Astrocyte (in vitro differentiated cells and primary cell): ENCODE measurements around the gene UGT1A5. TPM values are rescaled to one million over a fixed set of nuclear protein-coding genes. Genes with fewer than 3 reads are reported as not detected.
"Not testable (repeated sequence)": the region's sequence is repeated elsewhere in the genome, so short reads cannot be mapped to it uniquely, and the experiment has no call there.

ENCODE experiments used
- DNase-seq: peaks from one replicate; pipeline ENCODE4 v3.0.0-alpha.2; 2010; ENCODE audit warnings: low read depth
- FAIRE-seq: peaks from 2 replicates; lab custom pipeline; 2011; peaks lifted over from hg19 to GRCh38; lab: Jason Lieb, UNC
- H2AFZ ChIP-seq: 2 replicates; pipeline ENCODE4 v1.6.0; 2012; ENCODE audit warnings: low read depth, low read length, inconsistent platforms
- H3K27ac ChIP-seq: 2 replicates; pipeline ENCODE4 v1.5.1; 2011; ENCODE audit warnings: low read depth, low read length, inconsistent platforms
- H3K27me3 ChIP-seq: 2 replicates; pipeline ENCODE4 v1.6.0; 2011; ENCODE audit warnings: low read length, inconsistent platforms; ENCODE audit not compliant: insufficient read depth
- H3K36me3 ChIP-seq: 2 replicates; pipeline ENCODE4 v1.5.1; 2011; ENCODE audit warnings: low read length, inconsistent platforms; ENCODE audit not compliant: insufficient read depth
- H3K4me1 ChIP-seq: 2 replicates; pipeline ENCODE4 v1.5.1; 2011; ENCODE audit warnings: low read length, inconsistent platforms; ENCODE audit not compliant: insufficient read depth
- H3K4me2 ChIP-seq: 2 replicates; pipeline ENCODE4 v1.6.0; 2012; ENCODE audit warnings: low read length, inconsistent platforms
- H3K4me3 ChIP-seq: 2 replicates; pipeline ENCODE4 v1.5.1; 2011; ENCODE audit warnings: low read depth, mild to moderate bottlenecking, low read length, inconsistent platforms; ENCODE audit not compliant: insufficient read depth
- H3K79me2 ChIP-seq: 2 replicates; pipeline ENCODE4 v1.6.0; 2012; ENCODE audit warnings: mild to moderate bottlenecking, low read length, inconsistent platforms; ENCODE audit not compliant: insufficient read depth
- H3K9ac ChIP-seq: 2 replicates; pipeline ENCODE4 v1.6.0; 2012; ENCODE audit warnings: mild to moderate bottlenecking, low read length, inconsistent platforms
- H3K9me3 ChIP-seq: 2 replicates; pipeline ENCODE4 v1.5.1; 2012; ENCODE audit warnings: low read depth, mild to moderate bottlenecking, low read length, inconsistent platforms; ENCODE audit not compliant: insufficient read depth
- H4K20me1 ChIP-seq: 2 replicates; pipeline ENCODE4 v1.6.0; 2012; ENCODE audit warnings: low read length, inconsistent platforms; ENCODE audit not compliant: insufficient read depth
- H3K27ac Mint-ChIP-seq: one replicate; pipeline ENCODE4 v1.8.0; 2021; ENCODE audit warnings: mild to moderate bottlenecking, mixed read lengths; ENCODE audit not compliant: unreplicated experiment
- H3K27me3 Mint-ChIP-seq: one replicate; pipeline ENCODE4 v1.8.0; 2021; ENCODE audit warnings: low read depth, mixed read lengths; ENCODE audit not compliant: unreplicated experiment
- H3K36me3 Mint-ChIP-seq: one replicate; pipeline ENCODE4 v1.8.0; 2021; ENCODE audit warnings: low read depth, mixed read lengths; ENCODE audit not compliant: unreplicated experiment
- H3K4me1 Mint-ChIP-seq: one replicate; pipeline ENCODE4 v1.8.0; 2021; ENCODE audit warnings: low read depth, mixed read lengths; ENCODE audit not compliant: unreplicated experiment
- H3K4me3 Mint-ChIP-seq: one replicate; pipeline ENCODE4 v1.8.0; 2021; ENCODE audit warnings: mild to moderate bottlenecking, moderate library complexity, mixed read lengths; ENCODE audit not compliant: unreplicated experiment
- H3K9me3 Mint-ChIP-seq: one replicate; pipeline ENCODE4 v1.8.0; 2021; ENCODE audit warnings: mild to moderate bottlenecking, mixed read lengths; ENCODE audit not compliant: unreplicated experiment
- EZH2 ChIP-seq: IDR thresholded peaks from 2 replicates; pipeline ENCODE4 v1.6.1; 2012; ENCODE audit warnings: mild to moderate bottlenecking, low read length, inconsistent platforms; ENCODE audit not compliant: insufficient read depth
- total RNA-seq: library from RNA; stranded (reverse); gene quantifications from 2 replicates; pipeline ENCODE4 v1.2.1, GENCODE V29; 2021
- TF ChIP-seq, protein P1 (sequence below): IDR thresholded peaks from 2 replicates; pipeline ENCODE4 v1.5.1; 2011; ENCODE audit warnings: low read depth, mild to moderate bottlenecking, inconsistent platforms, low read length, moderate library complexity; ENCODE audit not compliant: insufficient read depth

Gene UGT1A5
- total RNA-seq, 1 donor from 2014 or later = not detected

DNA sequence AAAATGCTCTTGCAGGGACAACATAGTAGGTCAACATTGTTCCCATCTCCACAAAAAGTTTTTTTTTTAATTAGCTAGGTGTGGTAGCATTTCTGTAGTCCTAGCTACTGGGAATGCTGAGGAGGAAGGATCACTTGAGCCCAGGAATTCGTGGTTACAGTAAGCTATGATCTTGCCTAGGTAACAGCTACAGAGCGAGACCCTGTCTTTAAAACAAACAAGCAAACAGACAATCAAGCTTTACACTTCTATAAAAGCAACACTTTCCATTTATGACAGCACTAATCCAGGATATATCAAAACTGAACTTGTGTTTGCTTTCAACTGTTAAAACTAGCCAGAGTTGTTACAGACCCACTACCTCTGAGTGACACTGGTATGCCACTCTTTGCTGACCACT lies 28.2 kb downstream of the UGT1A5 start:
- H3K9me3 Mint-ChIP-seq = peaks cover 6% of the 10 kb centered on the region
- no peaks in the 10 kb centered on the region for H3K4me1 Mint-ChIP-seq
- Histone ChIP-seq H3K27ac (no peak overlapping the region), H3K9me3 (no peaks in the 10 kb centered on the region), H3K4me3 (no peak overlapping the region), H3K9ac (no peak overlapping the region), H3K27me3 (no peaks in the 10 kb centered on the region), H3K79me2 (no peaks in the 10 kb centered on the region), H3K4me2 (no peak overlapping the region), H2AFZ (no peak overlapping the region), H3K4me1 (no peaks in the 10 kb centered on the region), H3K36me3 (no peaks in the 10 kb centered on the region), H4K20me1 (no peaks in the 10 kb centered on the region)
- DNase-seq = no peak
- no peak overlapping the region for H3K4me3 Mint-ChIP-seq
- H3K27ac Mint-ChIP-seq = no peak overlapping the region
- TF ChIP-seq, protein P1, sequence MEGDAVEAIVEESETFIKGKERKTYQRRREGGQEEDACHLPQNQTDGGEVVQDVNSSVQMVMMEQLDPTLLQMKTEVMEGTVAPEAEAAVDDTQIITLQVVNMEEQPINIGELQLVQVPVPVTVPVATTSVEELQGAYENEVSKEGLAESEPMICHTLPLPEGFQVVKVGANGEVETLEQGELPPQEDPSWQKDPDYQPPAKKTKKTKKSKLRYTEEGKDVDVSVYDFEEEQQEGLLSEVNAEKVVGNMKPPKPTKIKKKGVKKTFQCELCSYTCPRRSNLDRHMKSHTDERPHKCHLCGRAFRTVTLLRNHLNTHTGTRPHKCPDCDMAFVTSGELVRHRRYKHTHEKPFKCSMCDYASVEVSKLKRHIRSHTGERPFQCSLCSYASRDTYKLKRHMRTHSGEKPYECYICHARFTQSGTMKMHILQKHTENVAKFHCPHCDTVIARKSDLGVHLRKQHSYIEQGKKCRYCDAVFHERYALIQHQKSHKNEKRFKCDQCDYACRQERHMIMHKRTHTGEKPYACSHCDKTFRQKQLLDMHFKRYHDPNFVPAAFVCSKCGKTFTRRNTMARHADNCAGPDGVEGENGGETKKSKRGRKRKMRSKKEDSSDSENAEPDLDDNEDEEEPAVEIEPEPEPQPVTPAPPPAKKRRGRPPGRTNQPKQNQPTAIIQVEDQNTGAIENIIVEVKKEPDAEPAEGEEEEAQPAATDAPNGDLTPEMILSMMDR = no peak
- no peak for TF ChIP-seq EZH2
- no peaks in the 10 kb centered on the region for H3K36me3 Mint-ChIP-seq
- peaks cover 32% of the 10 kb centered on the region for H3K27me3 Mint-ChIP-seq
- no peak for FAIRE-seq

DNA sequence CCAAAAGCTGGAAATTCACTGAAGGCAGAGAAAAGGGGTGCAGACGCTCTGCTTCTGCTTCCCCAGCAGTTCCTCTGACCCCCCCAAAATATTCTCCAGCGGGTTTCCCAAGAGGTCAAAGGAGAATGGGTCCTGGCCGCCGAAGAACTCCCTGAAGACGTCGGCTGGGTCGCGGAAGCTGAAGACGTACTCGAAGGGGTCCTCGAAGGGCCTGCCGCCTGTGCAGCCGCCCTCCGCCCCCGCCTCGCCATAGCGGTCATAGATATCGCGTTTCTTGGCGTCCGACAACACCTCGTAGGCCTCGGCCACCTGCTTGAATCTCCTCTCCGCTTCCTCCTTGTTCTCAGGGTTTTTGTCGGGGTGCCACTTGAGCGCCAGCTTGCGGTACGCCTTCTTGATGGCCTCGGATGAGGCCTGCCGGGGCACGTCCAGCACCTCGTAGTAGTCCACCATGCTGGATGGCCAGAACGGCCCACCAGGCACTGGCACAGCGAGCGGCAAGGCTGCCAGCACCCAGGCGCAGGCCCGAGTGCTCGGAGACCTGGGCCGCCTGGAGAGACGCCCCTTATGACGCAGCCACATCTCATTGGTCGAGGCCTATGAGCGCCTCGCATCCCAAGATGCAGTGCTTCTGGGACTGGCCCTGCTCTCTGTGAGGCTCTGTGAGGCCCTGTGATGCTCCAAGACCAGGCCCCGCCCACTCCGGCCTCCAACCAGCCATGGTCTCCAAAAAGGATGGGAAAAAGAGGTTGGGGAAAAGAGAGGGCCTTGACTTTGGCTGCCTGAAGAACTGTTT lies 31.0 kb downstream of the UGT1A5 start:
- peaks cover 36% of the 10 kb centered on the region for H3K27me3 Mint-ChIP-seq
- Histone ChIP-seq H3K4me3 (no peak overlapping the region), H3K4me2 (no peak overlapping the region), H3K9me3 (no peaks in the 10 kb centered on the region), H3K4me1 (no peaks in the 10 kb centered on the region), H3K9ac (no peak overlapping the region), H4K20me1 (no peaks in the 10 kb centered on the region), H3K27me3 (no peaks in the 10 kb centered on the region), H3K36me3 (no peaks in the 10 kb centered on the region), H3K79me2 (no peaks in the 10 kb centered on the region), H3K27ac (no peak overlapping the region), H2AFZ (no peak overlapping the region)
- no peaks in the 10 kb centered on the region for H3K36me3 Mint-ChIP-seq
- TF ChIP-seq, protein P1 = no peak
- no peak overlapping the region for H3K27ac Mint-ChIP-seq
- FAIRE-seq = no peak
- H3K9me3 Mint-ChIP-seq = no peaks in the 10 kb centered on the region
- no peaks in the 10 kb centered on the region for H3K4me1 Mint-ChIP-seq
- DNase-seq = no peak
- no peak overlapping the region for H3K4me3 Mint-ChIP-seq

DNA sequence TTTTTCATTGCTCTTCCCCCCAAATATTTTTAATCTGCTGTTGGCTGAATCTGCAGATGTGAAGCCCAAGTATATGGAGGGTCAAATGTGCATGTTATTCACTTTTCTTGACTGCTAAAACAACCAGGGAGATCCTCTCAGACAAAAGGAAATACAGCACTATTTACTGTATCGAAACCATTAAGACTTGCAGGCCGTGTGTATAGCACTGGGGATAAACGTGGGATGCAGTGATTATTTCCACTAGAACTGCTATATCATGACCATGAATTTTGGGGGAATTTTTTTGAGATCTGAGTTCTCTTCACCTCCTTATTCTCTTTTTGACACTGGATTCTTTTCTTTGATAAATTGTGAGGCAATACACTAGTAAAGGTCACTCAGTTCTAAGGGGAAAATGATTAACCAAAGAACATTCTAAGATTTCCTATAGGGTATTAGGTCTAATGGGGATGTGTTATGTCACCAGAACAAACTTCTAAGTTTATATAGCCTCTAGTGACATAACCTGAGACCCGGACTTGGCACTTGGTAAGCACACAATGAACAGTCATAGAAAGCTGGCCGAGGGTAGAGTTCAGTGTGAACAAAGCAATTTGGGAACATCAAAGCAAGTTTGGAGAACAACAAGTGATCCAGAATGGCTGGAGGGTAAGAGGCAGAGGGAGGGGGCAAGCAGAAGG lies 32.5 kb downstream of the UGT1A5 start:
- Histone ChIP-seq H3K4me1 (no peaks in the 10 kb centered on the region), H2AFZ (no peak overlapping the region), H3K9me3 (no peaks in the 10 kb centered on the region), H3K27ac (no peak overlapping the region), H3K4me3 (no peak overlapping the region), H3K27me3 (no peaks in the 10 kb centered on the region), H3K9ac (no peak overlapping the region), H3K36me3 (no peaks in the 10 kb centered on the region), H3K4me2 (no peak overlapping the region), H3K79me2 (no peaks in the 10 kb centered on the region), H4K20me1 (no peaks in the 10 kb centered on the region)
- Mint-ChIP-seq H3K27ac (no peak overlapping the region), H3K36me3 (no peaks in the 10 kb centered on the region), H3K4me1 (no peaks in the 10 kb centered on the region), H3K9me3 (peaks cover 9% of the 10 kb centered on the region), H3K27me3 (peaks cover 32% of the 10 kb centered on the region), H3K4me3 (no peak overlapping the region)
- TF ChIP-seq, protein P1 = no peak
- no peak for TF ChIP-seq EZH2
- DNase-seq (no peak), FAIRE-seq (no peak)

DNA sequence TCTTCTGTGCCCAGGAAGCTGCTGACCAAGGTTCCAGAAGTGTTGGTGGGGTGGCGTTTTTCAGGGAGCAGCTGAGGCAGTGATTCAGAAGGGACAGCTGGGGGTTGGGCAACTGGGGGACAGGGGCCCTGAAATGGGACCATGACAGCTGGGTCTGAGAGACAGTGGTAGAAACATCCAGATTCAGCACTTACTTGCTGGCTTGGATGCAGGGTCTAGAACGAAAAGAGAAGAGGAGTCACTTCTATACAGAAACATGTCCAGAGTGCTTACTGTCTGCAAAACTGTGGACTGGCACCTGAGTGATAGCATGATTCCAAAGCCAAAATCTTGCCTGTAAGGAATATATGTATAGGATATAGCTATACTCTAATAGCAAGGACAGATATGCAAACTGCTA lies 33.1 kb downstream of the UGT1A5 start:
- H3K4me2 ChIP-seq, H3K9ac ChIP-seq, H3K27ac Mint-ChIP-seq, H3K4me1 ChIP-seq, DNase-seq, H4K20me1 ChIP-seq, H3K36me3 Mint-ChIP-seq, H3K4me3 ChIP-seq, H3K27me3 ChIP-seq, FAIRE-seq, H3K4me1 Mint-ChIP-seq, H3K9me3 ChIP-seq, H2AFZ ChIP-seq, H3K36me3 ChIP-seq, H3K4me3 Mint-ChIP-seq, H3K27ac ChIP-seq, H3K79me2 ChIP-seq: not testable (repeated sequence)
- Mint-ChIP-seq H3K27me3 (peaks cover 31% of the 10 kb centered on the region), H3K9me3 (peaks cover 10% of the 10 kb centered on the region)
